Skeletal muscle cell (primary cell): ENCODE data around the gene ZNF555.
"Not testable (repeated sequence)": the region's sequence is repeated elsewhere in the genome, so short reads cannot be mapped to it uniquely, and the experiment has no call there.

ENCODE experiments used
- DNase-seq: peaks from one replicate; pipeline ENCODE4 v3.0.0-alpha.2; 2010; ENCODE audit warnings: low read depth
- H3K4me3 ChIP-seq: 2 replicates; pipeline ENCODE4 v1.5.1; 2011; ENCODE audit warnings: low read depth, mild to moderate bottlenecking, control low read depth, low read length, moderate library complexity

Gene ZNF555

GRCh38 chr19:2840794-2841791, at the start of gene ZNF555:
Gene ZNF555, plus strand, starts transcription at chr19:2841475. Its CDS starts 98 bp downstream, at chr19:2841573.
- H3K4me3 ChIP-seq = peak within 1 kb of the TSS; percentile 78
- DNase-seq = peak; percentile 95

DNA sequence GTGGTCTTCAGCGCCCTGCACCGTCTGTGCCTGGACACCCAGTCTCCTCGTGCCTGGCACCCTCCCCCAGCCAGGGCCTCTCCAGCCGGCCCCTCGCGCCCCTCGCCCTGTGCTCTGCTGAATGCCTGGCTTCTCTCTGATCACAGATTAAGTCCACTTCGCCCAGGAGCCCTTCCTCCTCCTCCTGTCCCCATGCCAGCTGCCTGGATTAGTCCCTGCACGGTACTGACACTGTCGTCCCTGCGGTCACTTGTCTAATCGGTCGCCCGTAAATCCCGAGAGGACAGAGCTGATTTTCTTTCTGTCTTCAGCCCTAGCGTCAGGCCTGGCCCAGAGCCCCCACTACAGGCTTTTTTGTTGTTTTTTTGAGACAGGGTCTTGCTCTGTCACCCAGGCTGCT, 49.4 kb upstream of the ZNF555 start:
- no peak overlapping the region for H3K4me3 ChIP-seq
- no peak for DNase-seq

GRCh38 chr19:2792666-2793065, 48.6 kb upstream of the ZNF555 start:
- H3K4me3 ChIP-seq, DNase-seq: not testable (repeated sequence)

DNA sequence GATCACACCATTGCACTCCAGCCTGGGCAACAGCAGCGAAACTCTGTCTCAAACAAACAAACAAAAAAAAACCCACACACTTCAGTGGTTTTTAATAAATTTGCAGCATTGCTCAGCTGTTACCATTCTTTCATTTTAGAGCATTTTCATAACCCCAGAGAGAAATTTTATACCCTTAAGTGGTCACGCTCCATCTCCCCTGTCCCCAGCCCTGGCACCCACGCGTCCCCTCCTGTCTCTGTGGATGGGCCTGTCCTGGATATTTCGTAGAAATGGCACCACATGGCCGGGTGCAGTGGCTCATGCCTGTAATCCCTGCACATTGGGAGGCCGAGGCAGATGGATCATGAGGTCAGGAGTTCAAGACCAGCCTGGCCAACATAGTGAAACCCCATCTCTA, 48.1 kb upstream of the ZNF555 start:
- no peak for DNase-seq
- H3K4me3 ChIP-seq = no peak overlapping the region

DNA sequence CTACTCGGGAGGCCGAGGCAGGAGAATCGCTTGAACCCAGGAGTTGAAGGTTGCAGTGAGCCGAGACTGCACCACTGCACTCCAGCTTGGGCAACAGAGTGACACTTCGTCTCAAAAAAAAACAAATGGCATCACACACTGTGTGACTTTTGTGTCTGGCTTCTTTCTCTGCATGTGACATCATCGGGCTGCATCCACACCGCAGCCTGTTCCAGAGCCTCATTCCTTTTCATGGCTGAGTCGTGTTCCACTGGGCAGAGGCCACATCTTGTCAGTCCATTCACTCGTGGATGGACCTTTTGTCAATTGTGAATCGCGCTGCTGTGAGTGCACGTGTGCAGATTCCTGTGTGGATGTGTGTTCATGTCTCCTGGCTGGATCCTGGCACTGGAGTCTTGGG, 47.7 kb upstream of the ZNF555 start:
- H3K4me3 ChIP-seq = no peak overlapping the region
- DNase-seq = no peak

DNA sequence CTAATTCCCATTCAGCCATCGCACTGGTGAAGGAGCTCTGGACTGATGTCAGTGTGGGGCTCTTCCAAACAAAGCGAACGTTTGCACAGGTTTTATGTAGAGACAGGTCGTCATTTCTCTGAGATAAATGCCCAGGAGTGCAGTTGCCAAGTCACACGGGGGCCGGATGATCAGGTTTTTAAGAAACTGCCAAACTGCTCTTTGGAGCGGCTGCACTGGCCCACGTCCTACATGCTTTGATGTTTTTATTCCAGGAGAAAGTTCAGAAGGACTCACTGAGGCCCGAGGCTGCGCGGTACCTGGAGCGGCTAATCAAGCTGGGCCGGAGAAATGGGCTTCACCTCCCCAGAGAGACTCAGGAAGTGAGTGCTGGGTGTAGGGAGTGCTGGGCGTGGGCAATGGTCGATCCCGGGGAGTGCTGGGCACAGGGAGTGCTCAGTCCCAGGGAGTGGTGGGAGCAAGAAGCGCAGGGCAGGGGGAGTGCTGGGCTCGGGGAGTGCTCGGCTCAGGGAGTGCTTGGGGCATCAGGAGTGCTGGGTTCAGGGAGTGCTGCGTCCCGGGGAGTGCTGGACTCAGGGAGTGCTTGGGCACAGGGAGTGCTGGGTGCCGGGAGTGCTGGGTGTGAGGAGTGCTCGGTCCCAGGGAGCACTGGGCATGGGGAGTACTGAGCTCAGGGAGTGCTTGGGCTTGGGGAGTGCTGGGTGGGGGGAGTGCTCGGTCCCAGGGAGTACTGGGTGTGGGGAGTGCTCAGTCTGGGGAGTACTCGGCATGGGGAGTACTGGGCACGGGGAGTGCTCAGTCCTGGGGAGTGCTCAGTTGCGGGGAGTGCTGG, 45.2 kb upstream of the ZNF555 start:
- no peak overlapping the region for H3K4me3 ChIP-seq
- no peak for DNase-seq

- DNase-seq = no peak
- H3K4me3 ChIP-seq = no peak overlapping the region
Observed at GRCh38 chr19:2796659-2797266, 44.5 kb upstream of the ZNF555 start.

DNA sequence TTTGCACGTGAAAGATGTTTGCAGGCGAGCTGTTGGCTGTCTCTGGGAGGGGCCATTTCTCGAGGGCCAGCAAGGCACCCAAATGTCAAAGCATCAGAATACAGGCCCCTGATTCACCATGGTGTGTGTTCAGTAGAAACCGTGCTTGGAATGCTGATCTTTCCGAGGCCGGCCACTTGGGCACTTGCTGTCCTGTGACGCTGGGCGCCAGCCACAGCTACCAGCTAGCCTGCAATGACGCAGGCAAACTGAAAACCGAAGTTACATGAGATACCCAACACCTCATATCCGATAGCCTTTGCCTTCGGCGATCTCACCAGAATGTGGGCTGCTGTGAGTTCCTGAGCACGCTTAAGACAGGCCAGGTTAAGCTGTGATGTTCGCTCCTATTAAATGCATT, 44.0 kb upstream of the ZNF555 start:
- DNase-seq = no peak
- no peak overlapping the region for H3K4me3 ChIP-seq

- H3K4me3 ChIP-seq = no peak overlapping the region
- DNase-seq = no peak
Observed at GRCh38 chr19:2798158-2798685, 43.1 kb upstream of the ZNF555 start.

DNA sequence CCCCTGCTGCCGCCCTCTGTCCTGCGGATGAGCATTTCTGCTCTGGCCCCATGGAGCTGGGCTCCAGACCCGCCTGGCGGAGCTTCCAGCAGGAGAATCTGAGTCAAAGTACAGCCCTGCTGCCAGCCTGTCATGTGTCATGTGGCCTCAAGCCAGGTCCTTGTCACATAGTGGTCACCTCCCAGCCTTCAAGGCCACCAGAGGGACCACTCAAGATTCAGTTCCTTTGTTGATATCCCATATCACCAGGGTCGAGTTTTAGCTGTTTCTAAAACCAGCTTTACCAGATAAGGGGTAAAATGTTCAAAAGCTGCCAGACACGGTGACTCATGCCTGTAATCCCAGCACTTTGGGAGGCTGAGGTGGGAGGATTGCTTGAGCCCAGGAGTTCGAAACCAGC, 42.5 kb upstream of the ZNF555 start:
- no peak for DNase-seq
- no peak overlapping the region for H3K4me3 ChIP-seq

DNA sequence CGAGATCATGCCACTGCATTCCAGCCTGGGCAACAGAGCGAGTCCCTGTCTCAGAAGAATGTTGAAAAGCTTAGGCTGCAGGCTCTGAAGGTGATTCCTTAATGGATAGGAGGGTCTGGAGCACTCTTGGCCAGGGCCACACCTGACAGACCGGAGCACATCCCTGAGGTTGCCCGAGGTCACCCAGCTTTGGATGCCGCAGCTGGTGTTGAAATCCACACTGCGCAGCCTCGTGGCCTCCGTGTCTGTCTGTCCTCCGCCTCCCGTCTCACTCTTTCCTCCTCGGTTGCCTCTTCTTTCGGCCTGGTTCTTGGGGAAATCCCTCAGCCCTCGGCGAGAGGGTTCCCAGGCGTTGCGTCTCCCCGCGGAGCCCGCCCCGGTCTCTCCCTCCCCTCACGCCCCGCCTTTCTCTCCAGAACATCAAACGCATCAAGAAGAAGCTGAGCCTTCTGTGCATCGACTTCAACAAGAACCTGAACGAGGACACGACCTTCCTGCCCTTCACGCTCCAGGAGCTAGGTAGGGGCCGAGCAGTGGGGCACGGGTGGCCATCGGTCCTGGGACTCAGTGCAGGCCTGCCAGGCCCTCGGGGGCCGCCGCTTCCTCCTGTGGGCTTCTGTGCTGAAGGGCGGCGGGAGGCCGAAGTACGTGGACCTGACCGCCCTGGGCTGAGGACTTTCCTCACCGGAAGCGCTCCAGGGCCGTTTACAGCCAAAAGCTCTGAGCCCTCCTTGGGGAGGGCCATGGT, 41.8 kb upstream of the ZNF555 start:
- no peak overlapping the region for H3K4me3 ChIP-seq
- DNase-seq = no peak

- H3K4me3 ChIP-seq = no peak overlapping the region
- DNase-seq = no peak
Observed at GRCh38 chr19:2800506-2800905, 40.8 kb upstream of the ZNF555 start.

DNA sequence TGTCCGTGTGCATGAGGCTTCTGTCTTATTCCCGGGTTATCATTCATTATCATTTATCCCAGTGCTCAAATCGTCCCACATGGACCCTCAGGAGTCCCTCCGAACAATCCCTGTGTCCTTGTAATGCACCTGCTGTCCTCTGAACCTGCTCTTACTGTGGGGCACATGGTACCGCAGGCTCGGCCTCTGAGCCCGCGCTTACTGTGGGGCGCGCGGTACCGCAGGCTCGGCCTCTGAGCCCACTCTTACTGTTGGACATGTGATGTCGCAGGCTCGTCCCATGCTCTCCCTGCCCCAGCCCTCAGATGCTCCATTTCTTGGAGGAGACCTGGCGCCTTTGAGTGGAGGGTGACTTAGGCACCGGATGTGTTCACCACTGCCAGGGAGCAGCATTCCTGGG, 38.4 kb upstream of the ZNF555 start:
- DNase-seq = no peak
- H3K4me3 ChIP-seq = no peak overlapping the region

DNA sequence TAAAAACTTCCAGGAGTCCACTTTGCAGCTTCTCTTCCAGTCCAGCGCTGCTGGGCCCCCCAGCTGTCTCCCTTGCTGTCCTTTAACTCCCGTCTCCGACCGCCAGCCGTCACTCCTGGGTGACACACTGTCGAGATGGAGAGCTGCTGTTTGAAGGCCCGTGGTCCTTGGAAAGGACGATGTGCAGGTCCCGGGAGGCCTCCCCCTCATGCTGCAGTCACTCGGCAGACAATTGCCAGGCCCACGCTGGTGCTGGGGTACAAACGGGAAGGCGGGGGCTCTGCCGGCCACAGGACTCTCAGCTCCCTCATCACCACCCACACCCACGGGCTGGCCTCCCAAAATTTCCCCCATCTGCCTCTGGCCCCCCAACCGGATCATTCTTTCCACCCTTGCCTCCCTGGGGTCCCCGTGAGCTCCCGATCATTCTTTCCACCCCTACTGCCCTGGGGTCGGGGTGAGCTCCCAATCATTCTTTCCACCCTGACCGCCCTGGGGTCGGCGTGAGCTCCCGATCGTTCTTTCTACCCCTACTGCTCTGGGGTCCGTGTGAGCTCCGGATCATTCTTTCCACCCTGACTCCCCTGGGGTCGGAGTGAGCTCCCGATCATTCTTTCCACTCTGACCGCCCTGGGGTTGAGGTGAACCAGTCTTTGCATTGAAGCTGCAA, 37.7 kb upstream of the ZNF555 start:
- H3K4me3 ChIP-seq = no peak overlapping the region
- DNase-seq = no peak

GRCh38 chr19:2804156-2805004, 36.9 kb upstream of the ZNF555 start:
- no peak overlapping the region for H3K4me3 ChIP-seq
- no peak for DNase-seq

GRCh38 chr19:2805261-2805900, 35.9 kb upstream of the ZNF555 start:
- DNase-seq = no peak
- H3K4me3 ChIP-seq = no peak overlapping the region

DNA sequence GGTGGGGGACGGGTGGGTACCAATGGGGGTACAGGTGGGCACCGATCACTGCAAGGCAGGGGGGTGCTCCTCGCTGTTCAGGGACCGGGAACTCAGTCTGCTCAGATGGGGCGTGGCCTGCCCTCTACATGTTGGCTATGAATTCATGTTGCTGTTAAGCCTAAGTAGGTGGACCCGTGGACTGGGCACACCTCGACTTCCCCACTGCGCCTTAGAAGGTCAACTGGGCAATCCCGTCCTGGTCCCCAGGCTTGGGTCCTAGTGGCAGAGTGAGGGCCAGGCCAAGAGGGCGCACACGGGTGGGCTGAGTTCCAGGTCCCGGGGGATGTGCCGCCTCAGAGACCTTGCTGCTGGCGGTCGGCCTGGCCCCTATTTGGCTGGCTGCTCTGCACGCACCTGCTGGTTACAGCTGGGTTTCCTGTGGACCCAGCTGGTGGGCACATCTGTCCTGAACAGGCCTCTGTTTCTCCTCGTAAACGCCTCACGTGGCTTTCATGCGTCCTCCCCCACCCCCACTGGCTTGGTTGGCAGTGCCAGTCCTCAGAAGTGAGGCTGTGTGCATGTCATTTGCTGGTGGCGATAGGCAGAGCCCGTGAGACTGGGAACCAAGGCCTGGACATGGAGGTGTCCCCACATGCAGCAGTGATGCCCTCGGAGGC, 35.2 kb upstream of the ZNF555 start:
- no peak overlapping the region for H3K4me3 ChIP-seq
- no peak for DNase-seq
